SU-DHL-6 (cell line): ENCODE results near the gene RGL2.

Source experiments
- CTCF ChIP-seq: fragments of 200-600 bp; sonication (generic); IDR thresholded peaks from one replicate; pipeline ENCODE4 v1.5.1; 2017; ENCODE audit warnings: antibody characterized with exemption, mild to moderate bottlenecking, low read length, moderate library complexity; ENCODE audit not compliant: insufficient read depth, poor library complexity, severe bottlenecking
- EZH2phosphoT487 ChIP-seq: fragments of 200-600 bp; sonication (generic), shearing (Covaris generic); conservative IDR thresholded peaks from 2 replicates; pipeline ENCODE4 v1.6.1; 2018; ENCODE audit warnings: mild to moderate bottlenecking, antibody characterized with exemption, low read length, moderate library complexity, mixed read lengths

GRCh38 chr6:33315793-33316602, 17.3 kb upstream of the RGL2 start:
- TF ChIP-seq CTCF (no peak), EZH2phosphoT487 (no peak)
